ENCODE data around the gene FFAR1. TPM values are rescaled to one million over a fixed set of nuclear protein-coding genes. Genes with fewer than 3 reads are reported as not detected.
"Not testable (repeated sequence)": the region's sequence is repeated elsewhere in the genome, so short reads cannot be mapped to it uniquely, and the experiment has no call there.

The FFAR1 gene
- polyA plus RNA-seq, 3 donors: 0.04 TPM; not detected in 2

GRCh38 chr19:35360081-35360480, 12.4 kb downstream of the FFAR1 start:
- DNase-seq; intact Hi-C loops (cut with micrococcal nuclease): not testable (repeated sequence)
- no CpG with 5 or more reads among the region's 5 CpGs for WGBS (ENCODE audit: insufficient coverage)

GRCh38 chr19:35360880-35361420, 13.2 kb downstream of the FFAR1 start:
- Mint-ChIP-seq H3K27ac (no peak overlapping the region), H3K9me3 (no peaks in the 10 kb centered on the region), H3K36me3 (no peaks in the 10 kb centered on the region), H3K4me1 (peaks cover 16% of the 10 kb centered on the region), H3K27me3 (ENCODE audit: low read depth in 3 of 3) (peaks cover 0 to 16% (median 6%) of the 10 kb centered on the region in 3 donors), H3K4me3 (peak overlapping the region in 1 of 2 donors; percentile 22)
- no peak overlapping the region for H3K27ac ChIP-seq (ENCODE audit: low read depth in 1 of 2, low read length in 2 of 2)
- H3K9ac ChIP-seq (ENCODE audit: insufficient read depth, low read length, poor library complexity, severe bottlenecking): no peak overlapping the region
- no peak for TF ChIP-seq CTCF (IDR thresholded peaks at IDR 0.05)
- peaks cover 13 to 14% of the 10 kb centered on the region in 2 donors for H3K4me1 ChIP-seq (ENCODE audit: control insufficient read depth in 1 of 2, insufficient read depth in 2 of 2, low read length in 2 of 2)
- H3K79me2 ChIP-seq (ENCODE audit: insufficient read depth, low read length): no peaks in the 10 kb centered on the region
- DNase-seq: no peak
- intact Hi-C loops (cut with micrococcal nuclease): no loop called here
- WGBS (ENCODE audit: insufficient coverage): 29% methylated on average over 4 of the region's 5 CpGs
- H2AFZ ChIP-seq (ENCODE audit: insufficient read depth, low read depth, low read length, poor library complexity, severe bottlenecking): no peak overlapping the region
- no peaks in the 10 kb centered on the region for H3K36me3 ChIP-seq (replicated peaks in 1 of 2; ENCODE audit: control insufficient read depth in 1 of 2, insufficient read depth in 2 of 2, low read length in 2 of 2)
- H3K4me2 ChIP-seq (replicated peaks; ENCODE audit: extremely low read depth, low read length, poor library complexity, severe bottlenecking): no peak overlapping the region
- H3K27me3 ChIP-seq (ENCODE audit: control insufficient read depth in 2 of 2, insufficient read depth in 2 of 2, low read length in 2 of 2): no peaks in the 10 kb centered on the region
- no peaks in the 10 kb centered on the region for H4K20me1 ChIP-seq (ENCODE audit: insufficient read depth, low read length)
- no peaks in the 10 kb centered on the region for H3K9me3 ChIP-seq (replicated peaks in 1 of 2; ENCODE audit: control insufficient read depth in 1 of 2, insufficient read depth in 1 of 2, low read length in 2 of 2)
- H3K4me3 ChIP-seq (replicated peaks in 1 of 3; ENCODE audit: low read depth in 2 of 3, low read length in 3 of 3): no peak overlapping the region

More at GRCh38 chr19:35360081-35360480, 12.4 kb downstream of the FFAR1 start:
- H3K27me3 Mint-ChIP-seq (ENCODE audit: low read depth in 3 of 3): peaks cover 0 to 14% (median 6%) of the 10 kb centered on the region in 3 donors
- not testable (repeated sequence) for H3K79me2 ChIP-seq (ENCODE audit: insufficient read depth, low read length); H3K36me3 ChIP-seq (replicated peaks in 1 of 2; ENCODE audit: control insufficient read depth in 1 of 2, insufficient read depth in 2 of 2, low read length in 2 of 2); H3K9me3 ChIP-seq (replicated peaks in 1 of 2; ENCODE audit: control insufficient read depth in 1 of 2, insufficient read depth in 1 of 2, low read length in 2 of 2); H3K9ac ChIP-seq (ENCODE audit: insufficient read depth, low read length, poor library complexity, severe bottlenecking); H3K9me3 Mint-ChIP-seq; H3K27ac Mint-ChIP-seq; H3K27ac ChIP-seq (ENCODE audit: low read depth in 1 of 2, low read length in 2 of 2); H3K4me2 ChIP-seq (replicated peaks; ENCODE audit: extremely low read depth, low read length, poor library complexity, severe bottlenecking); H4K20me1 ChIP-seq (ENCODE audit: insufficient read depth, low read length); H3K36me3 Mint-ChIP-seq; H2AFZ ChIP-seq (ENCODE audit: insufficient read depth, low read depth, low read length, poor library complexity, severe bottlenecking); H3K4me3 ChIP-seq (replicated peaks in 1 of 3; ENCODE audit: low read depth in 2 of 3, low read length in 3 of 3); H3K27me3 ChIP-seq (ENCODE audit: control insufficient read depth in 2 of 2, insufficient read depth in 2 of 2, low read length in 2 of 2); H3K4me3 Mint-ChIP-seq
- H3K4me1 Mint-ChIP-seq: peaks cover 16% of the 10 kb centered on the region
- peaks cover 13 to 14% of the 10 kb centered on the region in 2 donors for H3K4me1 ChIP-seq (ENCODE audit: control insufficient read depth in 1 of 2, insufficient read depth in 2 of 2, low read length in 2 of 2)
